ENCODE data around the gene TLR6.
"Not testable (repeated sequence)": the region's sequence is repeated elsewhere in the genome, so short reads cannot be mapped to it uniquely, and the experiment has no call there.

TLR6 gene

DNA sequence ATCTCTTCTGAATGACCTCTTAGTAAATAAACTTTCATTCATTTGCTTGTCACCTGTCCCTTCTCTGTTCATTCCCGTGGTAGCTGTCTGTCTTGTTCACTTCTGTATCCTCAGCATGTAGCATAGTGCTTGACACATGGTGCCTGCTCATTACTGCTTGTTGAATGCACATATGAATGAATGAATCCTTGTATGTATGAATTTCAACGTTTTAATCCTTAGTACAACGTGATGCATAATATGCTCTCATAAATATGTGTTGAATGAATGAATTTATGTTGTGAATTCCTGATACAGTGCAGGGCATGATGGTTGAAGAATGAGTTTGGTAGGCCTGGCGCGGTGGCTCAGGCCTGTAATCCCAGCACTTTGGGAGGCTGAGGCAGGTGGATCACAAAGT is 76.8 kb downstream of the TLR6 start:
- Histone ChIP-seq H3K9me3 (ENCODE audit: control insufficient read depth, insufficient read depth, low read length) (no peaks in the 10 kb centered on the region), H3K27me3 (ENCODE audit: control insufficient read depth, insufficient read depth, low read length) (no peaks in the 10 kb centered on the region), H3K9ac (ENCODE audit: low read depth, low read length) (no peak overlapping the region), H3K4me3 (ENCODE audit: low read depth, low read length) (no peak overlapping the region), H3K4me1 (ENCODE audit: control insufficient read depth, insufficient read depth, low read length) (no peaks in the 10 kb centered on the region), H3K36me3 (ENCODE audit: control insufficient read depth, insufficient read depth, low read length) (no peaks in the 10 kb centered on the region)

DNA sequence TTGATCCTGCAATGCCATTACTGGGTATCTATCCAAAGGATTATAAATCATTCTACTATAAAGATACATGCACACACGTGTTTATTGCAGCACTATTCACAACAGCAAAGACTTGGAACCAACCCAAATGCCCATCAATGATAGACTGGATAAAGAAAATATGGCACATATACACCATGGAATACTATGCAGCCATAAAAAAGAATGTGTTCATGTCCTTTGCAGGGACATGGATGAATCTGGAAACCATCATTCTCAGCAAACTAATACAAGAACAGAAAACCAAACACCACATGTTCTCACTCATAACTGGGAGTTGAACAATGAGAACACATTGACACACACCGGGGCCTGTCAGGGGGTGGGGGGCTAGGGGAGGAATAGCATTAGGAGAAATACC is 78.7 kb downstream of the TLR6 start:
- not testable (repeated sequence) for H3K36me3 ChIP-seq (ENCODE audit: control insufficient read depth, insufficient read depth, low read length); H3K27me3 ChIP-seq (ENCODE audit: control insufficient read depth, insufficient read depth, low read length); H3K9ac ChIP-seq (ENCODE audit: low read depth, low read length); H3K9me3 ChIP-seq (ENCODE audit: control insufficient read depth, insufficient read depth, low read length); H3K4me1 ChIP-seq (ENCODE audit: control insufficient read depth, insufficient read depth, low read length); H3K4me3 ChIP-seq (ENCODE audit: low read depth, low read length)

DNA sequence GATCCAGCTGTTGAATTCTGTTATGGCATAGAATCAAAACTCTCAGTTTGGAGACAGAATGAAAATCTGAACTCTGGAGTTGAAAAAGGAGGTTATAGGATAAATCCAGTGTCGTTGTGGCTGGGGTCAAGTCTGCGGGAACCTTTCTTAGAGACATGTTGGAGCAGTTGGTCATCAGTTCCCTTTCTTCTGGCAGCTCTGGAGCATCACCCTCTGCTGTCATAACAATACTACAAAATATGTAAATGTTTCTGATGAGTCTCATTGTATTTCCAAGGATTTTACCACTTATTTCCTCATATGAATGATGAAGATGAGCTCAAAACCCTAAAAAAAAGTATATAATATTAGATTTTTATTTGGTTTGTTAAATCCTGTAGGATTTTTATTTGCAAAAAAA is 81.3 kb downstream of the TLR6 start:
- Histone ChIP-seq H3K27me3 (ENCODE audit: control insufficient read depth, insufficient read depth, low read length) (no peaks in the 10 kb centered on the region), H3K9ac (ENCODE audit: low read depth, low read length) (no peak overlapping the region), H3K9me3 (ENCODE audit: control insufficient read depth, insufficient read depth, low read length) (no peaks in the 10 kb centered on the region), H3K36me3 (ENCODE audit: control insufficient read depth, insufficient read depth, low read length) (no peaks in the 10 kb centered on the region), H3K4me3 (ENCODE audit: low read depth, low read length) (no peak overlapping the region), H3K4me1 (ENCODE audit: control insufficient read depth, insufficient read depth, low read length) (no peaks in the 10 kb centered on the region)

DNA sequence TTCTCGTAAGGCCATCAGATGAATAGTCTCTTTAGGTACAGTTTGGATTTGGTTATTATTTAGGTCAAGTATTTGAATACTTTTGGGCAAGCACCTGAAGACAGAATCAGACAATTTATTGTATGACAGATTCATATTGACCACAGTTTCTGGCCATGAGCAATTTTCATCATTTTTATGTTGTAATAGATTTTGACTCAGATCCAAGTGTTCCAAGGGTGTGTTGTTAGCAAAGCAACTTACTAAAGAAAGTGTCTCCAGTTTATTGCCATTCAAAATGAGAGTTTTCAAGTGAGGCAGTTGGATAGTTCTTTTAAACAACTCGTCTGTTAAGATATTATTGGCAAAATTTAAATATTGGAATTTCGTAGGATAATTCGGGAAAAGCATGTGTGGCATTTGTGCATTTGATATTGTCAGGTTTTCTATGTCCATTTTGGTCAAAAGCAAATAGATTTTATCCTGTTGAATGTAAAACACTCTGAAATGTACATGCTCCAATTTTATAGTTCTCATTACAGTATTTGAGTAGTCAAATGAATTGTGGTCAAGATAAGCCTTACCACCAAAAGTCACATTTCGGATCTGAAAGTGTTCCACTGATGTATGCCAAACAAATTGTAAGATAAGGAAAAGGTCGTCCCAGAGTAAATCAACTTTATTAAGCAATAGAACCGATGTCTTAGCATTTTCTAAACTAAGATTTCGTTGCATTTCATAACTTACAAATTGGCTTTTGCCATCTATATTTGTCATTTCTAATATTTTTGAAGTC is 82.2 kb downstream of the TLR6 start:
- Histone ChIP-seq H3K36me3 (ENCODE audit: control insufficient read depth, insufficient read depth, low read length) (no peaks in the 10 kb centered on the region), H3K4me3 (ENCODE audit: low read depth, low read length) (no peak overlapping the region), H3K9me3 (ENCODE audit: control insufficient read depth, insufficient read depth, low read length) (no peaks in the 10 kb centered on the region), H3K9ac (ENCODE audit: low read depth, low read length) (no peak overlapping the region), H3K27me3 (ENCODE audit: control insufficient read depth, insufficient read depth, low read length) (no peaks in the 10 kb centered on the region), H3K4me1 (ENCODE audit: control insufficient read depth, insufficient read depth, low read length) (no peaks in the 10 kb centered on the region)

Data from iPS-15b (cell line).